ENCODE data around the gene TMEM139.

DNA sequence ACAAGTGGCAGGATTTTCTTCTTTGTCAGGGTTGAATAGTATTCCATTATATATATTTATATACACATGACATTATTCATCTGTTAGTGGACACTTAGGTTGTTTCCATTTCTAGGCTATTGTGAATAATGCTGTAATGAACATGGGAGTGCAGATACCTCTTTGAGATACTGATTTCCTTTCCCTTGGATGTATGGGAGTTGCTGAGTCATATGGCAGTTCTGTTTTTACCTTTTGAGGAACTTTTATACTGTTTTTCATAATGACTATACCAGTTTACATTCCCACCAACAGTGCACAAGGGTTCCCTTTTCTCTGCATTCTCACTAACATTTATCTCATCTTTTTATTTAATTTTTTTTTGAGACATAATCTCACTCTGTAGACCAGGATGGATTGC, 29.4 kb downstream of the TMEM139 start:
- TF ChIP-seq EZH2 (IDR thresholded peaks at IDR 0.05): no peak
- no peak for TF ChIP-seq POLR2AphosphoS5 (IDR thresholded peaks at IDR 0.05; ENCODE audit: borderline replicate concordance, low read depth, low read length)
- no peak for TF ChIP-seq FOXP2 (optimal IDR thresholded peaks at IDR 0.05; ENCODE audit: control extremely low read depth, extremely low read length, insufficient read depth)
